GM19240 (cell line): Measurements from ENCODE around the gene NPSR1.

Source experiments
- DNase-seq: peaks from one replicate; pipeline ENCODE4 v3.0.0; 2011; ENCODE audit warnings: low spot score; ENCODE audit not compliant: insufficient read length

NPSR1 gene

GRCh38 chr7:34720289-34720688, 62.3 kb downstream of the NPSR1 start:
- no peak for DNase-seq

GRCh38 chr7:34723338-34723737, 65.3 kb downstream of the NPSR1 start:
- DNase-seq = no peak

- no peak for DNase-seq
Observed at GRCh38 chr7:34723866-34724490, 66.0 kb downstream of the NPSR1 start.

- DNase-seq = no peak
Observed at GRCh38 chr7:34726221-34726620, 68.2 kb downstream of the NPSR1 start.

GRCh38 chr7:34727464-34727995, 69.5 kb downstream of the NPSR1 start:
- DNase-seq = no peak

- no peak for DNase-seq
Observed at GRCh38 chr7:34728156-34728555, 70.1 kb downstream of the NPSR1 start.

- no peak for DNase-seq
Observed at GRCh38 chr7:34734771-34735170, 76.8 kb downstream of the NPSR1 start.

- no peak for DNase-seq
Observed at GRCh38 chr7:34735526-34735925, 77.5 kb downstream of the NPSR1 start.

- DNase-seq = no peak
Observed at GRCh38 chr7:34739651-34740300, 81.8 kb downstream of the NPSR1 start.

- DNase-seq = no peak
Observed at GRCh38 chr7:34740840-34741239, 82.8 kb downstream of the NPSR1 start.

- DNase-seq = no peak
Observed at GRCh38 chr7:34747176-34747781, 89.3 kb downstream of the NPSR1 start.

GRCh38 chr7:34747867-34748727, 90.1 kb downstream of the NPSR1 start:
- no peak for DNase-seq

GRCh38 chr7:34748728-34749089, 90.7 kb downstream of the NPSR1 start:
- DNase-seq = no peak

- no peak for DNase-seq
Observed at GRCh38 chr7:34749446-34749845, 91.4 kb downstream of the NPSR1 start.

GRCh38 chr7:34750209-34750608, 92.2 kb downstream of the NPSR1 start:
- no peak for DNase-seq

GRCh38 chr7:34750636-34751035, 92.6 kb downstream of the NPSR1 start:
- DNase-seq = no peak

- DNase-seq = no peak
Observed at GRCh38 chr7:34751725-34752643, 94.0 kb downstream of the NPSR1 start.

- DNase-seq = no peak
Observed at GRCh38 chr7:34752929-34753328, 94.9 kb downstream of the NPSR1 start.

GRCh38 chr7:34755008-34755407, 97.0 kb downstream of the NPSR1 start:
- DNase-seq = no peak

- no peak for DNase-seq
Observed at GRCh38 chr7:34756025-34756437, 98.0 kb downstream of the NPSR1 start.

GRCh38 chr7:34756691-34757090, 98.7 kb downstream of the NPSR1 start:
- no peak for DNase-seq
